ENCODE results near the gene DDAH1. TPM values are rescaled to one million over a fixed set of nuclear protein-coding genes. Genes with fewer than 3 reads are reported as not detected.

Gene DDAH1
- total RNA-seq (2022; extraction: Qiagen RNA extraction; ENCODE audit: low read depth): 6.2 to 8.1 TPM (median 7.0 TPM) in 5 replicates

DNA sequence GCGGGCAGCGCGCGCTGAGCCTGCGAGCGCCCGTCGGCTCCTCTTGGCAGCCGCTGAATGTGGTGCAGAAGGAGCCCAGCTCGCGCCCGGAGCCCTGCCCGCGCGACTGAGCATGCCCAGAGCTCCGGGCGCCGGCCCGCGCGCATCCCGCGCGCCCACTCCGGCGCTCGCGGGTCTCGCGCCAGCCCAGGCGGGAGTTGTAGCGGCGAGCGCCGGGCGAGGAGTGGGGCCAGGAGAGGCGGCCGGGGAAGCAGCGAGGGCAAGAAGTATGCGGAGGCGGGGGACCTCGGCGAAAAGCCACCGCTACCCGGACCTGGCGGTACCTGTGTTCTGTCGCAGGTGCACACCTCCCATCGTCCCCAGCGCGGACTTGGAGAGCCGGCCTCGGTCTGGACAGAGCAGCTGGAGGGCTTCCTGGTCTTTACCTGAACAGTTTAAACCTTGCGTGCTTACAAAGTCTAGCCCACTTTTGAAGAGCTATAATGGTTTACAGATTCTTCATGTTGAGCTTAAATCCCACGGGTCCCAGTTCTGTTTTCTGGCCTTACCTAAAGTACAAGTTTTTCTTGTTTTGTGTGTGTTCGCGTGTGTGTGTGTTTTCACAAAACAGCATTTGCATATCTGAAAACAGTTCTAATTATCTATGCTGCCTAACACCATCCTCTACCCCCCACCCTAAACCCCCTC, at the start of gene DDAH1:
Gene DDAH1 (minus strand): TSS at position 61 of the 687 bp plus-strand sequence. CDS start 114 bp downstream, outside the sequence.

DNA sequence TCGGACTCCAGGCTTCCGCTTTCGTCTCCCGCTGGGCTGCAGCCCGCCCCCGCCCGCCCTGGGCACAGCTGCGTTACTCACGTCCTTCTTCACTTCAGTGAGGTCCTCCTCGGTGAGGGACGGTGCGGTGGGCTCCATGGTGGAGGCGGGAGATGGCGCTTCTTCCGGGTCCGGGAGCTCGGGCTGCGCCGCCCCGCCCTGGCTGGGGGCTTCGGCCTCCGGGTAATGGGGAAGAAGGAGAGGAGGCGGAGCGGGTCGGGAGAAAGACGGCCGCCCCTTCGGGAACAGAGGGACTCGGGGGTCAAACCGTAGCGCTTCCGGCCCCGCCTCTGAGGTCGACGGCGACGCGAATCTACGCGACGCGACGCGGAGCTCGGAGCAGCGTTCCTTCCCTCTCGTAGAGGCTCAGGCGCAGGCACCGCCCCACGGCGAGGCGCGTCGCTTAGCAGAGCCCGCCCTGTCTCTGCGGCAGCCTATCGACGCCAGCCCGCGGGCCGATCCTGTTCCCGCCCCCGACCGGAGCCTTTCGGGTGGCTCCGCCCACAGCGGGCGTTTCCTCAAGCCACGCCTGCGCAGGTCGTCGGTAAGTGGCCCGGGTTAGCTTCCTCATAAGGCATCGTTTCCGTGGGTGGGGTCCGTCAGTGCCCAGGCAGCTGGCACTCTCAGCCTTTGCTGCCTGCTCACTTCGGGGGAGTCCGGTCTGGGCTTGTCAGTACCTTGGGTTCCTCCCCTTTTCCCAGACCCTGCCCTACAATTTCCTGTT, 188.6 kb downstream of the DDAH1 start, which contains the start of gene BCL10:
Gene BCL10 (minus strand): TSS at position 418 of the 763 bp plus-strand sequence. CDS start 280 bp downstream, at position 138.

Other genes with a start within 250 kb of the DDAH1 start
- 19.2 to 22.4 TPM (median 19.5 TPM) in 5 replicates for gene C1orf52, start 205.5 kb downstream of the DDAH1 start, total RNA-seq (2022; extraction: Qiagen RNA extraction; ENCODE audit: low read depth)
- 14.1 to 17.5 TPM (median 17.3 TPM) in 5 replicates for gene BCL10, start 188.5 kb downstream of the DDAH1 start, total RNA-seq (2022; extraction: Qiagen RNA extraction; ENCODE audit: low read depth)
- gene CCN1, start 115.6 kb upstream of the DDAH1 start, total RNA-seq (2022; extraction: Qiagen RNA extraction; ENCODE audit: low read depth): 65.6 to 75.6 TPM (median 69.0 TPM) in 5 replicates
- gene ZNHIT6, start 243.3 kb upstream of the DDAH1 start, total RNA-seq (2022; extraction: Qiagen RNA extraction; ENCODE audit: low read depth): 17.2 to 19.7 TPM (median 18.6 TPM) in 5 replicates

All from A549 treated with GW870086 at 1 μM for 4 hours (cell line).